UCSD-AML1 (cell line): ENCODE measurements around the gene ARRDC2.
A peak's percentile ranks its signal among the peaks of the same experiment; 100 is the strongest.
"Not testable (repeated sequence)": the region's sequence is repeated elsewhere in the genome, so short reads cannot be mapped to it uniquely, and the experiment has no call there.

Source experiments
- DNase-seq: peaks from one replicate; lab custom pipeline; 2025; ENCODE audit not compliant: unreplicated experiment; lab: John Stamatoyannopoulos, UW

ARRDC2 gene

GRCh38 chr19:18016209-18016910 is 8.4 kb downstream of the ARRDC2 start:
- DNase-seq: no peak

DNA sequence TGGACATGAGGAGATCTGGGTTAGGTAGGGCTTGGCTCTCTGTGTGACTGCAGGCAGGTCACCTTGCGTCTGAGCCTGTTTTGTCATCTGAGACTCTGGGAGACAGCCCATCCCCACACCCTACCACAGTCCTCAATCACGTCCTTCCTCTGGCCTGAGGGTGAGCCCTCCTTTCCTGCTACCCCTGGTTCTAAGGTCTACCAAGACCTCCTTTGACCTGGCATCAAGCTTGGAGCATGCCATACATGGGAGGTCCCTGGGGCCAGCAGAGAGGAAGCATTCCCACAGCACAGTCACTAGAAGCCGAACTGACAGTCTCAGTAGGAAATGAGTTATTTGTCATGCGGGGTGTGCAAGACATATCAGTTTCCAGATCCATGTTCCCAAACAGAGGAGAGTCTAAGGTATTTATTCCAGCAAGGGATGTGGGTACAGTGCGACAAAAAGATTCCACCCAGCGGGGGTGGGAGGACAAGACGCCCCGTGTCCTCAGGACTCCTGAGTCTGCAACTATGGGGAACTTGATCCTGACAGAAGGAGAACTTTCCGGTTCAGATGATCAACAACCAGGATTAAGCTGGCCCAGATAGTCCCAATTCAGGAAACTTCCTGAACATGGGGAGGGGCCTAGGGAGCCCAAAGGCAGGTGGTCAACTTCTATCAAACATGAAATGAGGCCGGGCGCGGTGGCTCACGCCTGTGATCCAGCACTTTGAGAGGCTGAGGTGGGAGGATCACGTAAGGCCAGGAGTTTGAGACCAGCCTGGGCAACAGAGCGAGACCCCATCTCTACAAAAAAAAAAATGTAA is 9.5 kb downstream of the ARRDC2 start:
- peak; percentile 45 for DNase-seq

DNA sequence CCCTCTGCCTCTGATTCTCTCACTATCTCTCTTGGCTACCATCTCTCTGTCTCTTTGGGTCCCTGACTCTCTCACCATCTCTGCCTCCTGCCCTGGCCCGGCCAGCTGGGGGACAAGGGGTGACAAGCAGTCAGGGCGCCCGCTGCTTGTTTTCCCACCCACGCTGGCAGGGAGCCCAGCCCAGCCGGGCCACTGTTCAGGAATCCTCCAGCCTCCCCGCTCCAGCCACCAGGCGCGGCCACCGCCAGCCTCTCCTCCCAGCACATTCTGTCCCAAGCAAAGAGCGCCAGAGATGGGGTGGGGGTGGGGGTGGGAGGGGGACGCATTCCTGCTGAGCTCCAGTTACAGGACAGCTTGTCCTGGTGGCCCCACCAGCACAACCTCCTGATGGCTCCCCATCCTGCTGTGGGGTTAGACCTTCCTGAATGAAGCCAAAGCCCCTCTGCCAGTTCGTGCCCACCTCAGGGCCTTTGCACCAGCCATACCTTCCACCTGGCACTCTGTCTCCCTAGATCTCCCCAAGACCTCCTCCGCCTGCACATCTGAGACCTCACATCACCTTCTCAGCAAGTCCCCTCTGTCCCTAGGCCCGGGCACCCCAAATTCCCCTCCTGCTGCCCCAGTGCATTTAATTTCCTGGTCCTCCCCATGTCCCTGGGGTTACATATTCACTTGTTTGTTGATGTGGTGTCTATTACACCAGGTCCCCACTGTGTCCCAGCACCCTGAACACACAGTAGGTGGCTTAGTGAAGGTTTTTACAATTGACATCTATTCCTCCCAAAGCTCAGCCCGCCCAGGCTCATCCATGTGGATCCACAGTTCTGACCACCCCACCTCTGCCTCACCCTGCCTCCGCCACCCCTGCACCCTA is 12.5 kb downstream of the ARRDC2 start:
- no peak for DNase-seq

GRCh38 chr19:18021121-18021755 is 13.3 kb downstream of the ARRDC2 start:
- DNase-seq: peak; percentile 71

- DNase-seq: peak; percentile 90
Measured at GRCh38 chr19:18023622-18024251, 15.8 kb downstream of the ARRDC2 start.

DNA sequence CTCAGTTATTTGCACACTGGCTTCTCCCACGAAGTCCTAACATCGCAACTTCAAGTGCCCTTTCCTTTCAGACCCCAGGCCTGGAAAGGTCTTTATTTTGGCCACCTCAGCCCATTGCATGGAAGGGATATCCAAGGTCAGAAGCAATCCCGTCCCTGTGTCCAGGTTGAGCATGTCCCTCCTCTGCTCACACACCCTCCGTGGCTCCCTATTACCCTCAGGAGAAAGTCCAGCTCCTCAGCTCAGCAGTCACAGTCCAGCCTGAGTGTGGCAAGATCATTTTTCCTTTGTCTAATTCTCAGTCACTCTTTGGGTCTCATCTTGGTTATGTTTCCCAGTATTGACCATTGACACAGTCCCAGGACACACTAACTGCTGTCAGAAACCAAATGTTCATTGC is 19.2 kb downstream of the ARRDC2 start:
- no peak for DNase-seq

- no peak for DNase-seq
Measured at GRCh38 chr19:18029617-18030338, 21.8 kb downstream of the ARRDC2 start.

GRCh38 chr19:18031401-18031800 is 23.4 kb downstream of the ARRDC2 start:
- DNase-seq: peak; percentile 36

DNA sequence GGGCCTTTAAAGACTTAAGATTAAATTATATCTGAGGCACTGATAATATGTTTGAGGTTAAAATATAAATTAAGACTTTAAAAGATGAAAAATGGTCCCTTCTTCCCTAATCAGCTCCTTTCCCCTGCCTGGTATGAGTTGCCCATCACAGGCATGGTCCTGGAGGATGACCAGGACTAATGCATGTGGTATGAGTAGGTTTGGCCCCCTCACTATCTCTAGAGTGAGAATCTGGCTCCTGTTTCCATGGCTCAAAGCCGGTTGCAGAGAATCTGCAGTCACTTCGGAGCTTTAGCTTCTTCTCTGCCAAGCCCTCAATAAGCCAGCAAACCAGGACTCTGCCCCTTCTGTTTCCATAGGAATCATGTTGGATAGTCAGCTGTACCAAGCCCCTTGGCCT is 24.1 kb downstream of the ARRDC2 start:
- DNase-seq: not testable (repeated sequence)

- no peak for DNase-seq
Measured at GRCh38 chr19:18041054-18041453, 33.1 kb downstream of the ARRDC2 start.

DNA sequence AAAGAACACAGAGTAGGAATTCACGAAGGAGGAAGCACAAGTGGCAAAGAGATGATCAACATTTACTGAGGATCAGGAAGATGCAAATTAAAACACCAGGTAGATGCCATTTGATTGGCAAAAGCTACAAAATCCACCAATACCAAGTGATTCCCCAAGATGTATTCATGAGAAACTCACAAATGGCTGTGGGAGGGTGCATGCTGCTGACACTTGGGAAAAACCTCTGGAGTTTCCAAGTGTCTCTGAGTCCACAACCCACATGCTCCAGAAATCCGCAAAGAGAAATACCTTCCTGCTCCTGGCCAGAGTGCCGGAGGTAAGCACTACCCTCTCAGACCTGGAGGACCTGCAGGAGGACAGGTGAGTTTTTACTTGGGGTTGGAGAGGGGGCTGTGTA is 35.7 kb downstream of the ARRDC2 start:
- DNase-seq: no peak

DNA sequence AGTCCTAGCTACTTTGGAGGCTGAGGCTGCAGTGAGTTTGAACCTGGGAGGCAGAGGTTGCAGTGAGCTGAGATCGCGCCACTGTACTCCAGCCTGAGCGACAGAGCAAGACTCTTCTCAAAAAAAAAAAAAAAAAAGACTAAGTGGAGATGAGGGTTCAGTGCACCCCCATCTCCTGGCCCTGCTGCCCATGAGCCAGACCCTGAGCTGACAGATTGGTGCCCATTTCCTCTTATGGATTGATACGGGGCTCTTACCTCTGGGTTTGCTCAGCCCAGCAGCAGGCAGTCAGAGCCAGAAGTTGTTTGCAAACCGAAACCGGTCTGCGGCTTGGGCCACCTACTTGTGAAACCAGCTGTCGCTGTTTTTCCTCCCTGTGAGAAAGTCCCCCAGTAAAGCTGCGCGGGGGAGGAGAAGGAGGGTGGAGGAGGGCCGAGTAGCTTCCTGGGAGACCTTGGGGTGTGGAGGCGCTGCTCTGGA is 36.9 kb downstream of the ARRDC2 start:
- DNase-seq: peak; percentile 70

- no peak for DNase-seq
Measured at GRCh38 chr19:18045307-18046050, 37.5 kb downstream of the ARRDC2 start.

DNA sequence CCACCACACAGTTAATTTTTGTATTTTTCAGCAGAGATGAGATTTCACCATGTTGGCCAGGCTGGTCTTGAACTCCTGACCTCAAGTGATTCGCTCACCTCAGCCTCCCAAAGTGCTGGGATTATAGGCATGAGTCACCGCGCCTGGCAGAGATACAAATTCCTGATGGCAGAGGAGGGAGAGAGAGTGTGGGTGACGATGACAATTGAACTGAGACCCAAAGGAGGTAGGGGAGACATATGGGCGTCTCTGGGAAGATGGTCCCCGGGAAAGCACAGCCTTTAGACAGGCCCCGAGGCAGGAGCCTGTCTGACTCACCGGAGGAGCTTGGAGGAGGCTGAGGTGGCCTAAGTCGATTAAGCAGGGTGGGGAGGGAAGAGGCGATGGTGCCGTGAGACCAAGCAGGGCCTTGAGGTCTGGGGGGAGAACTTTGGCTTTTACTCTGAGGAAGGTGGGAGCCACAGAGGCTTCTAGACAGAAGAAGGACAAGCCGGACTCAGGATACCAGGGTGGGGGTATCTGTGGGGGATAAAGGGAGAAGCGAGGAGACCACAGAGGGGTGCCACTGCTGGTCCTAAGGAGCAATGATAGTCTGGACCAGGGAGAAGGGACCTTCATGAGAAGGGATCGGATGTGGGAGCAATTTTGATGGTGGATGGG is 38.2 kb downstream of the ARRDC2 start:
- no peak for DNase-seq

DNA sequence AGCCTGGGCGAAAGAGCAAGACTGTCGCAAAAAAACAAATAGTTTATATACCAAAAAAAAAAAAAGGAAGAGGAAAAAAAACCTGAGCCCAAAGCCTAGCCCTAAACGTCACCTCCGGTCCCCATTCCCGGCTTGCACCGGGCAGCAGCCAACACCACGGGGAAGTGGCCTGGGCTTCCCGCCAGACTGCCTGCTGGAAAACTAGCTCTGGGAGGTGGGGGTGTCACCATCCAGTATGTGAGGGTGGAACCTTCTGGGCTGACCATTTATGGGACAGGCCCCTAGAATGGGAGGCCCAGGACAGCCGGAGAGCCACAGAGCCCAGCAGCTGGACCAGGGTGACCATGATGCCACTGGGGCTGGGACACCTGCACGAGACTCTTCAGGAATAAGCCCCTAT is 41.4 kb downstream of the ARRDC2 start:
- DNase-seq: no peak

DNA sequence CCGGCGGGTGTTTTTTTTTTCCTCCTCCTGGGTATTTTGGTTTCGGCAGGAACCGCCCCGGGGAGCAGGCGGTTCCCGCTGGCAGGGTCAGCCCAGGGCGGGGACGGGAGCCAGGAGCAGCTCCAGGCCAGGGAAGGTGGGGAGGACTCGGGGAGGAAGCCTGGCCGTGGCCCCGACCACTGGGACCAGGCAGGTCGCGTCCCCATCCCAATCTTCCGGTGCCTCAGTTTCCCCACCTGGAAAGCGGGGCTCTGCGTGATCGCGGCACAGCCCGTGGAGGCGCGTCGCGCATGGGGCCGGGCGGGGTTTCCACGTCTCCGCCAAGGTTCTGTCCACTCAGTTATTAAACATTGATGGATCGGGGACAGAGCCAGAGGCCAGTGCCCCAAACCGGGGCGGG is 43.9 kb downstream of the ARRDC2 start:
- no peak for DNase-seq

DNA sequence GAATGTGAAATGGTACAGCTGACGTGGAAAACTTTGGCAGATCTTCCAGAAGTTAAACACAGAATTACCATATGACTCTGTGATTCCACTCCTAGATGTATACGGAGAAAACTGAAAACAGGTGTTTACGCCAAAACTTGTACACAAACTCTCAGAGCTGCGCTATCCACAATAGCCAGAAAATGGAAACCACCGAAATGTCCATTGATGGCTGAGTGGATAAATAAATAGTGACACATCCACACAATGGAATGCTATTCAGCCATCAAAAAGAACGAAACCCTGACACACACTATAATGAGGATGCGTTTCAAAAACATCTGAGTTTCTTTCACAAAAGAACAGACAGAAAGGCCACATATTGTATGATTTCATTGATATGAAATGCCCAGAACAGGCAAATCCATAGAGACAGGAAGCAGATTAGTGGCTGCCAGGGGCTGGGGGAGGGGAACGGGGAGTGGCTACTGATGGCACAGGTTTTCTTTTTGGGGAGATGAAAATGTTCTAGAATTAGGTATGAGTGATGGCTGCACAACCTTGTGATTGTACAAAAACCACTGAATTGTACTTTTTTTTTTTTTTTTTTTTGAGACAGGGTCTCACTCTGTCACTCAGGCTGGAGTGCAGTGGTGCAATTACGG is 45.7 kb downstream of the ARRDC2 start:
- DNase-seq: peak; percentile 18

GRCh38 chr19:18055967-18056366 is 48.0 kb downstream of the ARRDC2 start:
- DNase-seq: no peak
